HL-60 (cell line): ENCODE results near the gene DOCK2.

Experiments
- POLR2AphosphoS5 ChIP-seq: IDR thresholded peaks from 2 replicates; pipeline ENCODE4 v1.6.1; 2012; ENCODE audit warnings: low read depth
- TF ChIP-seq, protein P1 (sequence below): IDR thresholded peaks from one replicate; pipeline ENCODE4 v1.5.1; 2011; ENCODE audit warnings: low read length, control low read depth, inconsistent platforms; ENCODE audit not compliant: insufficient read depth
- TF ChIP-seq, protein P2 (sequence below): IDR thresholded peaks from 2 replicates; pipeline ENCODE4 v1.6.1; 2012; ENCODE audit warnings: low read depth; ENCODE audit not compliant: insufficient replicate concordance

DNA sequence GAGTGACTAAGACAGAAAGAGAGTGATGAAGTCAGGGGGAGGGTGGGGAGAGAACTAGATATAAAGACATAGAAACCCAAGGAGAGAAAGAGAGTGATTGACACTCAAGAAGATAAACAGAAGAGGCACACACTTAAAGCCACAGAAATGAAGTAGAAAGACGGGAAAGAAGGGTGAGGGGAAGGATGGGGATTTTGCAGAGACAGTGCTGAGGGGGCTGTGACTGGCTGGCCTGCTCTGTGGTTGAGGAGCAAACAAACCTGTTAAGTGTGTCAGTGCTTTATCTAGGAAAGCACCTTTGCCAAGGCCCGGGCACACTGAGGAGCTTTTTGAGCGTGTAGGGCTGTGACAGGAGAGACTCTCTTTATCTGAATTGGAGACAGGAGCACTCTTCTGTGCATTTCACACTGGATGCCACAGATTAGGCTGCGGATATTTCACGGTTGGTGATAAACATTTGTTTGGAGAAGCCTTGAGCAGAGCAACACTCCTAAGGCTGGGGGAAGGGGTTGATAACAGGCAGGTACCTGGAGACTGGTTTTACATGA is 109.1 kb downstream of the DOCK2 start:
- TF ChIP-seq, protein P1, sequence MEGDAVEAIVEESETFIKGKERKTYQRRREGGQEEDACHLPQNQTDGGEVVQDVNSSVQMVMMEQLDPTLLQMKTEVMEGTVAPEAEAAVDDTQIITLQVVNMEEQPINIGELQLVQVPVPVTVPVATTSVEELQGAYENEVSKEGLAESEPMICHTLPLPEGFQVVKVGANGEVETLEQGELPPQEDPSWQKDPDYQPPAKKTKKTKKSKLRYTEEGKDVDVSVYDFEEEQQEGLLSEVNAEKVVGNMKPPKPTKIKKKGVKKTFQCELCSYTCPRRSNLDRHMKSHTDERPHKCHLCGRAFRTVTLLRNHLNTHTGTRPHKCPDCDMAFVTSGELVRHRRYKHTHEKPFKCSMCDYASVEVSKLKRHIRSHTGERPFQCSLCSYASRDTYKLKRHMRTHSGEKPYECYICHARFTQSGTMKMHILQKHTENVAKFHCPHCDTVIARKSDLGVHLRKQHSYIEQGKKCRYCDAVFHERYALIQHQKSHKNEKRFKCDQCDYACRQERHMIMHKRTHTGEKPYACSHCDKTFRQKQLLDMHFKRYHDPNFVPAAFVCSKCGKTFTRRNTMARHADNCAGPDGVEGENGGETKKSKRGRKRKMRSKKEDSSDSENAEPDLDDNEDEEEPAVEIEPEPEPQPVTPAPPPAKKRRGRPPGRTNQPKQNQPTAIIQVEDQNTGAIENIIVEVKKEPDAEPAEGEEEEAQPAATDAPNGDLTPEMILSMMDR = no peak
- TF ChIP-seq POLR2AphosphoS5 = no peak
- TF ChIP-seq, protein P2, sequence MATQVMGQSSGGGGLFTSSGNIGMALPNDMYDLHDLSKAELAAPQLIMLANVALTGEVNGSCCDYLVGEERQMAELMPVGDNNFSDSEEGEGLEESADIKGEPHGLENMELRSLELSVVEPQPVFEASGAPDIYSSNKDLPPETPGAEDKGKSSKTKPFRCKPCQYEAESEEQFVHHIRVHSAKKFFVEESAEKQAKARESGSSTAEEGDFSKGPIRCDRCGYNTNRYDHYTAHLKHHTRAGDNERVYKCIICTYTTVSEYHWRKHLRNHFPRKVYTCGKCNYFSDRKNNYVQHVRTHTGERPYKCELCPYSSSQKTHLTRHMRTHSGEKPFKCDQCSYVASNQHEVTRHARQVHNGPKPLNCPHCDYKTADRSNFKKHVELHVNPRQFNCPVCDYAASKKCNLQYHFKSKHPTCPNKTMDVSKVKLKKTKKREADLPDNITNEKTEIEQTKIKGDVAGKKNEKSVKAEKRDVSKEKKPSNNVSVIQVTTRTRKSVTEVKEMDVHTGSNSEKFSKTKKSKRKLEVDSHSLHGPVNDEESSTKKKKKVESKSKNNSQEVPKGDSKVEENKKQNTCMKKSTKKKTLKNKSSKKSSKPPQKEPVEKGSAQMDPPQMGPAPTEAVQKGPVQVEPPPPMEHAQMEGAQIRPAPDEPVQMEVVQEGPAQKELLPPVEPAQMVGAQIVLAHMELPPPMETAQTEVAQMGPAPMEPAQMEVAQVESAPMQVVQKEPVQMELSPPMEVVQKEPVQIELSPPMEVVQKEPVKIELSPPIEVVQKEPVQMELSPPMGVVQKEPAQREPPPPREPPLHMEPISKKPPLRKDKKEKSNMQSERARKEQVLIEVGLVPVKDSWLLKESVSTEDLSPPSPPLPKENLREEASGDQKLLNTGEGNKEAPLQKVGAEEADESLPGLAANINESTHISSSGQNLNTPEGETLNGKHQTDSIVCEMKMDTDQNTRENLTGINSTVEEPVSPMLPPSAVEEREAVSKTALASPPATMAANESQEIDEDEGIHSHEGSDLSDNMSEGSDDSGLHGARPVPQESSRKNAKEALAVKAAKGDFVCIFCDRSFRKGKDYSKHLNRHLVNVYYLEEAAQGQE = no peak
